KMS-11 (cell line): Measurements from ENCODE around the gene SSBP2.

Experiments used
- H2AFZ ChIP-seq: fragments of 200-600 bp; sonication (generic); 2 replicates; pipeline ENCODE4 v1.6.1; 2016; ENCODE audit warnings: antibody characterized with exemption, mixed run types, low read depth
- H3K27ac ChIP-seq: fragments of 200-600 bp; sonication (generic); 2 replicates; pipeline ENCODE4 v1.6.1; 2016; ENCODE audit warnings: mild to moderate bottlenecking, mixed run types
- H3K27me3 ChIP-seq: fragments of 200-600 bp; sonication (generic); 2 replicates; pipeline ENCODE4 v1.6.1; 2017; ENCODE audit warnings: mild to moderate bottlenecking, low read depth, mixed run types, moderate library complexity; ENCODE audit not compliant: insufficient read depth
- H3K36me3 ChIP-seq: fragments of 200-600 bp; sonication (generic); 2 replicates; pipeline ENCODE4 v1.6.1; 2017; ENCODE audit warnings: mild to moderate bottlenecking, mixed run types; ENCODE audit not compliant: insufficient read depth
- H3K4me1 ChIP-seq: fragments of 200-600 bp; sonication (generic); 2 replicates; pipeline ENCODE4 v1.6.1; 2016; ENCODE audit warnings: mild to moderate bottlenecking, low read depth, mixed run types; ENCODE audit not compliant: poor library complexity, severe bottlenecking
- H3K4me2 ChIP-seq: fragments of 200-600 bp; sonication (generic); 2 replicates; pipeline ENCODE4 v1.7.0; 2016; ENCODE audit warnings: mild to moderate bottlenecking, mixed run types
- H3K4me3 ChIP-seq: fragments of 200-600 bp; sonication (generic); IDR thresholded peaks from 2 replicates; pipeline ENCODE4 v1.6.1; 2017; ENCODE audit warnings: low read depth, low read length, mixed read lengths; ENCODE audit not compliant: insufficient read depth
- H3K79me2 ChIP-seq: fragments of 200-600 bp; sonication (generic); 2 replicates; pipeline ENCODE4 v1.6.1; 2016; ENCODE audit warnings: low read depth, mixed run types; ENCODE audit not compliant: insufficient read depth
- H3K9ac ChIP-seq: fragments of 200-600 bp; sonication (generic); 2 replicates; pipeline ENCODE4 v1.6.1; 2016; ENCODE audit warnings: mild to moderate bottlenecking, mixed run types
- H4K20me1 ChIP-seq: fragments of 200-600 bp; sonication (generic); 2 replicates; pipeline ENCODE4 v1.6.1; 2016; ENCODE audit warnings: mild to moderate bottlenecking, mixed run types; ENCODE audit not compliant: insufficient read depth
- CTCF ChIP-seq: fragments of 200-600 bp; sonication (generic); conservative IDR thresholded peaks from 2 replicates; pipeline ENCODE4 v1.6.1; 2017; ENCODE audit warnings: low read depth, mild to moderate bottlenecking, antibody characterized with exemption, low read length, moderate library complexity, mixed read lengths

SSBP2 gene

DNA sequence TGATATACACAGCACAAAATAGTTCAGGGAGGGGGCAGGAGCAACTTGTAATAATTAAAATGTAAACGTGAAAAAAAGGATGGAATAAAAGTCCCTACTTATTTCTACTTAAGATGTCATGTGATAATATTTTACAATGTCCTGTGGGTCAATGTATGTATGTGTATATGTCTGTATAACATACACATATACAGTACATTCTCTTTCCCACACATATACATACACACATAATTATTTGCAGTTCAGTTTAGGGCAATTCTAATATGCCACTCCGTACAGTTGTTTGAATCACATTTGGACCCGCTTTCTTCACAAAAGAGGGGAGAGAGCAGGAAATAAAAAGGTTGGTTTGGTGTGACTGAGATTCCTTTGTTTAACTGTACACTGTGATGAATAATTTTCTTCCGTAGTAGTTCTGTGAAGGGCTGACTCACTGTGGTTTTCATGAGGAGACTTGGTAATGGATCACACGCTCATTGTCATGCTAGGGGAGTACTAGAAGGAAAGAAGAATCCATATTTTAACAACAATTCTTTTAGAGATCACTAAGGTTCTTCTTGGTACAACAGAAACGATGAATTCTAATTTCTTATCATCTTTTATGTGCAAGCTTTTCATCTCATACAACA, 330.7 kb downstream of the SSBP2 start:
- Histone ChIP-seq H3K4me3 (no peak overlapping the region), H3K4me1 (no peaks in the 10 kb centered on the region), H3K27me3 (no peaks in the 10 kb centered on the region), H3K9ac (no peak overlapping the region), H3K4me2 (no peak overlapping the region), H3K36me3 (no peaks in the 10 kb centered on the region; the same call in 1 of the 2 replicates), H3K27ac (no peak overlapping the region), H2AFZ (no peak overlapping the region), H3K79me2 (no peaks in the 10 kb centered on the region), H4K20me1 (no peaks in the 10 kb centered on the region)
- TF ChIP-seq CTCF: no peak

GRCh38 chr5:81418606-81419005, 332.3 kb downstream of the SSBP2 start:
- no peaks in the 10 kb centered on the region for H4K20me1 ChIP-seq
- H3K79me2 ChIP-seq: no peaks in the 10 kb centered on the region
- no peaks in the 10 kb centered on the region for H3K27me3 ChIP-seq
- TF ChIP-seq CTCF: no peak
- peaks cover 3% of the 10 kb centered on the region; the same call in 1 of the 2 replicates for H3K36me3 ChIP-seq
- no peak overlapping the region for H3K4me3 ChIP-seq
- no peak overlapping the region for H2AFZ ChIP-seq
- no peaks in the 10 kb centered on the region for H3K4me1 ChIP-seq
- no peak overlapping the region for H3K9ac ChIP-seq
- H3K4me2 ChIP-seq: no peak overlapping the region
- no peak overlapping the region for H3K27ac ChIP-seq

DNA sequence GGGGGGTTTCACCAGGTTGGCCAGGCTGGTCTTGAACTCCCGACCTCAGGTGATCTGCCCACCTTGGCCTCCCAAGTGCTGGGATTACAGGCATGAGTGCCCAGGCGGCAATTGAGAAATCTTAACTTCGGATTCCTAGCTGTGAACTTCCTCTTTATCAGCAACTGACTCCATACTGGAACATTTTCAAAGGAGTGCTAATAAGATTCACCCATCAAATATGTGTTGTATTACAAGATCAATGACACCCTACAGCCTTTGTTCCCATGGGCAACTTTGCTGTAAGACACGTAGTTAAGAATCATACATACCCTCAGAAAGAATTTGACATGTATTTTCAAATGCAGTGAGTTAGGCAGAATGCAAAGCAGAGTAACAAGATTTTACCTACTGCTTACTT, 333.8 kb downstream of the SSBP2 start:
- Histone ChIP-seq H3K27ac (no peak overlapping the region), H3K36me3 (peaks cover 3% of the 10 kb centered on the region; the same call in 1 of the 2 replicates), H3K4me2 (no peak overlapping the region), H2AFZ (no peak overlapping the region), H3K9ac (no peak overlapping the region), H3K27me3 (no peaks in the 10 kb centered on the region), H3K79me2 (no peaks in the 10 kb centered on the region), H3K4me1 (no peaks in the 10 kb centered on the region), H4K20me1 (no peaks in the 10 kb centered on the region), H3K4me3 (no peak overlapping the region)
- TF ChIP-seq CTCF: no peak

DNA sequence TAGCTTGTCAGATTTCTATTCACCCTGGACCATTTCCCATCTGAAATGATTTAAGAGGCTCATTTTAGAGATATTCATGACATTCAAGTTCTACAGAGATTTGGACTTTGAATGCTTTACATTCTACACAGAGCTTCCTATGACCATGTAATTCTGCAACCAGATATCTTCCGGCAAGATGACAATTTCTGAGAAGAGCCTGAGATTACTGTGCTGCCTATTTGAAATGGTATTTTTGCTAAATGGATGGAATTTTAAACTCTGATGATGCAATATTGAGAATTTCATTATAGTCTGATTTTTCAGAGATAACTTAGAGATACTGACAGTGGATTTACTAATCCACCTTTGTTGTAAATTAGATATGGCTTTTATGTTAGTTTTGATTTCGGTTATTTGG, 341.0 kb downstream of the SSBP2 start:
- no peaks in the 10 kb centered on the region for H3K79me2 ChIP-seq
- no peak overlapping the region for H2AFZ ChIP-seq
- no peaks in the 10 kb centered on the region for H4K20me1 ChIP-seq
- H3K4me1 ChIP-seq: no peaks in the 10 kb centered on the region
- 0 out of 2 replicates have a peak, but pooled peaks cover 3% of the 10 kb centered on the region for H3K36me3 ChIP-seq
- H3K9ac ChIP-seq: no peak overlapping the region
- no peak overlapping the region for H3K4me2 ChIP-seq
- no peak overlapping the region for H3K4me3 ChIP-seq
- no peak overlapping the region for H3K27ac ChIP-seq
- no peaks in the 10 kb centered on the region for H3K27me3 ChIP-seq
- no peak for TF ChIP-seq CTCF
